A673 (cell line): Measurements from ENCODE around the gene MRNIP.

Experiments used
- EZH2 ChIP-seq: fragments of 200-600 bp; sonication (generic); IDR thresholded peaks from 2 replicates; pipeline ENCODE4 v1.6.1; 2017; ENCODE audit warnings: borderline replicate concordance, low read depth, mild to moderate bottlenecking, mixed read lengths, antibody characterized with exemption, low read length; ENCODE audit not compliant: poor library complexity, severe bottlenecking
- TF ChIP-seq, protein P1 (sequence below): fragments of 300-800, 200-600 bp; sonication (generic); conservative IDR thresholded peaks from 2 replicates; pipeline ENCODE4 v1.5.1; 2017; ENCODE audit warnings: low read depth, mild to moderate bottlenecking, antibody characterized with exemption, low read length, moderate library complexity, mixed read lengths

DNA sequence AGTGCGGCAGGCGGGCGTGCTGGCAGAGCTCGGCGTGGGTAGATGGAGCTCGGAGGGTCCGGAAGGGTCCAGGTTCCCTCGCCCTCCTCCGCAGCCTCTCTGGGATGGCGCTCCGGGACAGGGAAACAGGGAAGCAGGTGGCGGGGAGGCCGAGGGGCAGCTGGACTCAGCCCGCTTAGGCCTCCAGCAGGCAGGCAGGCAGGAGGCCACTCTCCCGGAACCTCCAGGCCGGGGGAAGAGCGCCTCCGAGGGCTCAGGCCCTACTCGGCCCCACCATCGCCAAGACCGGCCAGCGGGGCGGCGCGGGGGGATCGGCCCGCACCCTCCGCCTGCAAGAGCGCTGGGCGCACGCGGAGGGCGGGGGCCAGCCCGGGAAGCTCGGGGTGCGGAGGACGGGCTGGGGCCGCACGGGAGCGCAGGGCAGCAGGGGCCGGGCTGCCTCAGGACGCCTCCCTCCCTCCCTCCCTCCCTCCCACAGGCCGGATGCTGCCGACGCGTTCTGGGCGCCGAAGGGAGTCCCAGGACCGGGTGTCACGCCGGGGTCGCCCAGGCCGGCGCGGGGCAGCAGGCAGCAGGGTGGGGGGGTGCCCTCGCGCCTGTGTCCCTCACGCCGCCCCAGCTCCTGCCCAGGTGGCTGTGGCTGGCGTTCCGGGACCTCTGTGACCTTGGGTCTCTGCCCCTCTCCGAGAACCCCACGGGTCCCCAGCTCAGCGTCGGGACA is 52.9 kb downstream of the MRNIP start:
- TF ChIP-seq, protein P1, sequence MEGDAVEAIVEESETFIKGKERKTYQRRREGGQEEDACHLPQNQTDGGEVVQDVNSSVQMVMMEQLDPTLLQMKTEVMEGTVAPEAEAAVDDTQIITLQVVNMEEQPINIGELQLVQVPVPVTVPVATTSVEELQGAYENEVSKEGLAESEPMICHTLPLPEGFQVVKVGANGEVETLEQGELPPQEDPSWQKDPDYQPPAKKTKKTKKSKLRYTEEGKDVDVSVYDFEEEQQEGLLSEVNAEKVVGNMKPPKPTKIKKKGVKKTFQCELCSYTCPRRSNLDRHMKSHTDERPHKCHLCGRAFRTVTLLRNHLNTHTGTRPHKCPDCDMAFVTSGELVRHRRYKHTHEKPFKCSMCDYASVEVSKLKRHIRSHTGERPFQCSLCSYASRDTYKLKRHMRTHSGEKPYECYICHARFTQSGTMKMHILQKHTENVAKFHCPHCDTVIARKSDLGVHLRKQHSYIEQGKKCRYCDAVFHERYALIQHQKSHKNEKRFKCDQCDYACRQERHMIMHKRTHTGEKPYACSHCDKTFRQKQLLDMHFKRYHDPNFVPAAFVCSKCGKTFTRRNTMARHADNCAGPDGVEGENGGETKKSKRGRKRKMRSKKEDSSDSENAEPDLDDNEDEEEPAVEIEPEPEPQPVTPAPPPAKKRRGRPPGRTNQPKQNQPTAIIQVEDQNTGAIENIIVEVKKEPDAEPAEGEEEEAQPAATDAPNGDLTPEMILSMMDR, result no peak
- no peak for TF ChIP-seq EZH2
